Measurements from ENCODE around the gene VPS37B.
"Not testable (repeated sequence)": the region's sequence is repeated elsewhere in the genome, so short reads cannot be mapped to it uniquely, and the experiment has no call there.

The VPS37B gene, protein sequence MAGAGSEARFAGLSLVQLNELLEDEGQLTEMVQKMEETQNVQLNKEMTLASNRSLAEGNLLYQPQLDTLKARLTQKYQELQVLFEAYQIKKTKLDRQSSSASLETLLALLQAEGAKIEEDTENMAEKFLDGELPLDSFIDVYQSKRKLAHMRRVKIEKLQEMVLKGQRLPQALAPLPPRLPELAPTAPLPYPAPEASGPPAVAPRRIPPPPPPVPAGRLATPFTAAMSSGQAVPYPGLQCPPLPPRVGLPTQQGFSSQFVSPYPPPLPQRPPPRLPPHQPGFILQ

DNA sequence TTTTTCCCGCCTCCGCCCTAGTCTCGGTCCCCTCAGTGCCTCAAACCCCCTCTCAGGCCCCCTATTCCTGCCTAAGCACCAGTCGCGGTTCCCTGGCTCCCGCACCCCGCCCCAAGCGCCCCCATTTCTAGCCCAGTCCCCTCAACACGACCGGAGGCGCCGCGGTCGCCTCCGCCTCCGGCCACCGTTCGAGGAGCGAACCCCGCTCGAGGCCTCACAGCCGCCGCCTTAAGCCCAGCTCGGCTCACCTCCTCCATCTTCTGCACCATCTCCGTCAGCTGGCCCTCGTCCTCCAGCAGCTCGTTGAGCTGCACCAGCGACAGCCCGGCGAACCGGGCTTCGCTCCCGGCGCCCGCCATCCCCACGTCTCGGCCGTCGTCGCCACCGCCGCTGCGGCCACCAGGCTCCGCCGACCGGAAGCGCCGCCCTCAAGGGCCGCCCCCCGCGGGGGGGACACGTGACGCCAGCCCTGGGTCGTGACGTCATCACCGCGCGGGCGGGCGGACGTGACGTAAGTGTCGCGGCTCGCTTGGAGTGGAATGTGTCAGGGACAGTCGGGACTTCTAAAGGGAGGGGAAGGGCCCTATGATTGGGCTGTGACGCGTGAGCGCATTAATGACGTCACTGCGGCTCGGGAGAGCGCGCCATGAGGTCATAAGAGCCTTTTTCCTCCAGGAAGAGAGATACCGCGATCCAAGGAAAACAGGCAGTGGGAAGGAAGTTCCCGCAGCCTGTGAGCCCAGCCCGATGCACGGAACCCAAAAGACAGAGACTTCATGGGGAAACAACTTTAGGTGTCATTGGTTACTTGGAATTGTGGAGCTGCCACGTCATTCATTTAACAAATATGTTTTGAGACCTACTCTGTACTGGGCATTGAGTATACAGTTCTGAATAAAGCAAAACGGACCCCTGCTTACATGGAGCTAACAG, at the start of gene VPS37B:
Gene VPS37B (minus strand): TSS at position 421 of the 933 bp plus-strand sequence. CDS start 62 bp downstream, at position 359.
- peak; percentile 100 for DNase-seq

DNA sequence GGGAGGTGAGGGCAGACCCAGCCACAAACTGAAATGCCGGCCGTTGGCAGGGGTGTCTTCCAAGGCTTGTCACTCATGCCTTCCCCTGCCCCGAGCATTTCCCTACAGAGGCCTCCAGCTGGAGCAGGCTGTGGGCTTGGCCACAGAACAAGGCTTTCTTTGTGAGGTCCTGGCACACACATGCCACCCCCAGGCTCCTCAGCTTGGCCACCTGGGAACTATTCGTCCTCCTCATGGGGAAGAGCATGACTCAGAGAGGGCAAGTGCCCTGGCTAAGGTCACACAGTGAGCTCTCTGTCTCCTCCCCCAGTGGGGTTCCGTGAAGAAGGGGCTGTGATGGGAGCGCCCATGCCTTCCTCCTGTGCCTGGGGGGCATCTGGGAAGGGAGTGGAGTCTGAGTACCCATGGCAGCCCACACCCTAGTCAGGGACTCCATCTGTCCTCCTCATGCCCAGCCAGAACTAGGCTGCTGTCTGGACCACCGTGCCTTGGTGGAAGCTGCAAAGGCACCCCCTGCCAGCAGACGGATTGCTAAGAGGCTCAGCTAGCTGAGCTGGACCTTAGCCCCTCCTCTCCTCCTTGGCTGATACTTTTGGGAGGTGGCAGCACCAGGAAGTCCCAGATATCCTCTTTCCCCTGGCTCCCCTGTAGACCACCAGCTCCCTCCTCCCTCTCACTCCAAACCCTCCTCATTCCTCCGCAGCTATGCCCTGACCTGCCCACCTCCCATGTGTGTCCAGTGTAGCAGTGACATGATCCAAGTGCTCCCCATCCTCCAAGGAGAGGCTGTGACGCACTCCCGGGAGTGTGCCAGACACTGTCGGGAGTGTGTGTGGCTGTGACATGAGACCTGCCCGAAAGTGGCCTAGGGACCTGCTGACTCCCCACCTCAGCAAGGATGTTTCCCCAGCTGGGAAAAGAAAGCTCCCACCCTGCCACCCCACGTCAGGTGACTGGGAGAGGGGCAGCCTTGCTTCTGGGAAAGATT, 49.0 kb upstream of the VPS37B start:
- peak; percentile 100 for DNase-seq

DNA sequence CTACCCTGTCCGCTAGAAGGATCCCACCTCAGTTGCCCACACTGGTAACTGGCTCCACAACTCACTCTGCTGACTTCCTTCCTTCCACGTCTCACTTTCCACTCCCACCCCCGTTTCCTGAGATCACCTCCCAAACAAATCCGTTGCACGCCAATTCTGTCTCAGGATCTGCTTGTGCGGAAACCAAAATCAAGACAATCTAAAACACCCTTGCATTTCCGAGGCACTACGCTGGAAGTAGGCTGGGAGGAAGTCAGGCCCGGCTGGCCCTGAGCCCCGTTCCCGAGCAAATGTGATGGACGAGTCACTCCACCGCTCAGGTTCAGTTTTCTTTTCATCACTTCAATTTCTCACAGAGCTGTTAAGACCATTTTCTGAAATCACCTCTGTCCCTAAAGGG, 47.3 kb upstream of the VPS37B start:
- DNase-seq = no peak

DNA sequence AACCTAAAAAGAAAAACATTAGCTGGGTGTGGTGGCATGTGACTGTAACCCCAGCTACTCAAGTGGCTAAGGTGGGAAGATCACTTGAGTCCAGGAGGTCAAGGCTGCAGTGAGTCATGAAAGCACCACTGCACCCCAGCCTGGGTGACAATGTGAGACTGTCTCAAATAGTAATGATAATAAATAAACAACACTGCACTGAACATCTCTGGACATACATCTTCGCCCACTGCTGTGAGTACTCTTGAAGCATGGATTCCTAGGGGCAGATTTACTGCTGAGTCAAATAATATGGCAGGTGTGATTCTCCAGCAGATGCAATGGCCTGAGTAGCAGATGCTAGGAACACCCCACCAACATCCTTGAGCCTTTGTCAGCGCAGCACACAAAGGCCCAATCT, 46.7 kb upstream of the VPS37B start:
- no peak for DNase-seq

DNA sequence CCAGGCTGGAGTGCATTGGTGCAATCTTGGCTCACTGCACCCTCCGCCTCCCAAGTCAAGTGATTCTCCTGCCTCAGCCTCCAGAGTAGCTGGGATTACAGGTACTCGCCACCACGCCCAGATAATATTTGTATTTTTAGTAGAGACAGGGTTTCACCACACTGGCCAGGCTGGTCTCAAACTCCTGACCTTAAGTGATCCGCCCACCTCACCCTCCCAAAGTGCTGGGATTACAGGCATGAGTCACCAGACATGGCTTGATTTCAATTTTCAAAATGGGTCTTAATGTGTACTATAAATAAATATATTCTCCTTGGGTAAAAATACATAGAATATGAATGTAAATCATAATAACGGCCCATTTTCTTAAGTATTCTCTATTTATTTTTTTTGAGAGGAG, 45.4 kb upstream of the VPS37B start:
- not testable (repeated sequence) for DNase-seq

DNA sequence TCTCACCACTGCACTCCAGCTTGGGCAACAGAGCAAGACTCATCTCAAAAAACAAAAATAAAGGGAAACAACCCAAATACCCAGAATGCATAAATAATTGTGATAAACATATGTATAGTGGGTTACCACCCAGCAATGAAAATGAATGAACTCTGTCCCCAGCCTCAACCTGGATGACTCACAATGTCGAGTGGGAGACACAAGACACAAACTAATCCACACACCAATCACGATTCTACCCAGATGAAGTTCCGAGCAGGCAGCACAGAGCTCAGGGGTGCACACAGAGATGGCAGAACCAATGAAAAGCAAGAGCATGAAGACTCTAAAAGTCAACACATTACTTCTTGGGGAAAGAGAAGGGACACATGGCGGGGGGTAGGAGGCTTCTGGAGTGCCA, 43.2 kb upstream of the VPS37B start:
- DNase-seq = no peak

DNA sequence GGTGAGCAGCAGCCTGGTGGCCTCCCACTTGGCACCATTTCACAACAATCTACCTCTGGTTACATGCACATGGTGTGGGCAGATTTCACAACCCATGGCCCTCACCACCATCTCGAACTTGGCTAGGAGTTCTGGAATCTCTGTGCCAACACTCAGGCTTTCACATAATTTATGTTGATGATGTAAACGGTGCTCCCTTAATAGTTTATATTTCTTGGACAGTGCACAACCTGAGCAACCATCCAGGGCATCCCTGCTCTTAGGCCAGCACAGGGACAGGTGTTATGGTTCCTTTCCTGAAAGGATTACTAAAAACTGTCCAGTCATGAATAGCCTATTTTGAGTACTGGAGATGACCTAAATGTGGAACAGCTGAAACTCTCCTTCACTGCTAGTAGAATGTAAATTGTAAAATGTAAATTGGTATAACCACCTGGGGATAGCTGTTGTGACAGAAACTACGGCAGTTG, 41.7 kb upstream of the VPS37B start:
- DNase-seq = no peak

DNA sequence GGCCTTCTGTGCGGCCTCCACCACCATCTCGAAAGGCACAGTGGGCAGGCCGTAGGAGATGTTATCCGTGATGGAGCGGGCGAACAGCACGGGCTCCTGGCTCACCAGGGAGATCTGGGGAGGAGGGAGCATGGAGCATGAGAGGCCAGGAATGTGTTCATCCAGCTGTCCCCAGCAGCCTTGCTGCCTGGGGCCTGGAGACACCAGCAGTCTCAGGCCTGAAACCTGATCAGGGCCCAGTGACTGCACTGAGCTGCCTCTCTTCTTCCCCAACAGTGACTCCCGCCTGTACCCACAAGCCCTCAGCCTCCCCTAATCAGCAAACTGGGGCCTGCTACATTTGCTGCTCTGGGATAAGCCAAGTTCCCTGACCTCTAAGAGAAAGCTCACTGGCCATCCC, 39.4 kb upstream of the VPS37B start:
- no peak for DNase-seq

DNA sequence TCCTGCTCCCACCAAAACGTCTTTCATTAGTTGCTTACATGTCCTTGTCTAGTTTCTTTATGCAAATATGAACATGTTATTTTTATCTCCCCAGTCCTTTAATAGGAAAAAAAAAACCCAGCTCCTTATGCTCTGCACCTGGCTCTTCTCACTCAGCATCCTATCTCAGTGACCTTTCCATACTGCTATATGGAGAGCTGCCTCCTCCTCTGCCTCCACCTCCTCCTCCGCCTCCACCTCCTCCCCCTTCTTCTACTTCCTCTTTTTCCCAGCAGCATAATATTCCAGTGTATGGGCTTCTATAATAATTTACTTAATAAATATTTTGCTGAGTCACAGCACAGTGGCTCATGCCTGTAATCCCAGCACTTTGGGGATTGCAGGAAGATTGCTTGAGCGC, 38.8 kb upstream of the VPS37B start:
- no peak for DNase-seq

DNA sequence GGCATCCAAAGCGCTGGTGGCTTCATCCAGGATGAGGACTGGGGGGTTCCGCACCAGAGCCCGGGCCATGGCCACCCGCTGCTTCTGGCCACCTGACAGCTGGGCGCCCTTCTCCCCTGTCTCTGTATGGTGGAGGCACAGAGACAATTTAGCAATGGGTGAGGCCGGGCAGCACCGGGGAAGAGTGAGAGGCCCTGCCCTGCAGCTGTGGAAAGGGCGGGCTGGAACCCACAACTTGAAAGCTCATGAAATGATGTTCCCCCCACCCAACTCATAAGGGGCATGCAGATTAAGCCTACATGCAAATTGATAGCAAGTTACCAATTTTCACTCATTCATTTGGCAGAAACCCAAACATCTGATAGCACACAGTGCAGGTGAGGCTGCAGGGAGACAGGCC, 36.3 kb upstream of the VPS37B start:
- DNase-seq = no peak

DNA sequence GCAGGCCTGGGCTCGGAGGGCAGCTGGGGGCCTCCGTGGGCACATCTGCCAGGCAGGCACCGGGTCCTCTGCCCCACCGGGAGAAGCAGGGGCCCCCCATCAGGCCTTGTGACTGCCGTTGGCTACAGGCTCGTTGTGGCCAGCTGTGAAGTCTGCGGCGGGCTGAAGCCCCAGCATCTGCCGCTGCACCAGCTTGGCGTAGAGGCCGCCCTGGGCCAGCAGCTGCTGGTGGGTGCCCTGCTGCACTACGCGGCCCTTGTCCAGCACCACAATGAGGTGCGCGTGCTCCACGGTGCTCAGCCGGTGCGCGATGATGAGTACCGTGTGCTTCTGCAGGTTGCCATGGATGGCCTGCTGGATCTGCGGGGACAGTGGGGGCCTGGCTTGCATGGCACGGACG, 33.9 kb upstream of the VPS37B start:
- no peak for DNase-seq

DNA sequence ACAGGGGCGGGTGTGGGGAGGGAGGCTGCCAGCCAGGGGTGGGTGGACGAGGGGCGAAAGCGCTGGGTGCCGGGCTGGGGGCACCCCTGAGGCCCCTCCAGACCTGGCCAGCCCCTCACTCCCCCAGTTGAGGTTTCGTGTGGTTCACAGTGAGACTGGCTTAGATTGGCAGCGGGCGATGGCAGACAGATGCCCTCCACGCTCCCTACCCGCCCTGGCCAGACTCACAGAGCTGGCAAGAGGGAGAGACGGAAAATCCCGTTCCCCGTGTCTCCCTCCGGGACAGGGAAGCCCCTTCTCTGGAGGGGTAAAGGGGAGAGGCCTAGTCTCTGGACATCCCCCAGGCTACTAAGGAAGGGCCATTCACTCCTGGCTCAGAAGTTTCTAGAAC, 33.2 kb upstream of the VPS37B start:
- no peak for DNase-seq

DNA sequence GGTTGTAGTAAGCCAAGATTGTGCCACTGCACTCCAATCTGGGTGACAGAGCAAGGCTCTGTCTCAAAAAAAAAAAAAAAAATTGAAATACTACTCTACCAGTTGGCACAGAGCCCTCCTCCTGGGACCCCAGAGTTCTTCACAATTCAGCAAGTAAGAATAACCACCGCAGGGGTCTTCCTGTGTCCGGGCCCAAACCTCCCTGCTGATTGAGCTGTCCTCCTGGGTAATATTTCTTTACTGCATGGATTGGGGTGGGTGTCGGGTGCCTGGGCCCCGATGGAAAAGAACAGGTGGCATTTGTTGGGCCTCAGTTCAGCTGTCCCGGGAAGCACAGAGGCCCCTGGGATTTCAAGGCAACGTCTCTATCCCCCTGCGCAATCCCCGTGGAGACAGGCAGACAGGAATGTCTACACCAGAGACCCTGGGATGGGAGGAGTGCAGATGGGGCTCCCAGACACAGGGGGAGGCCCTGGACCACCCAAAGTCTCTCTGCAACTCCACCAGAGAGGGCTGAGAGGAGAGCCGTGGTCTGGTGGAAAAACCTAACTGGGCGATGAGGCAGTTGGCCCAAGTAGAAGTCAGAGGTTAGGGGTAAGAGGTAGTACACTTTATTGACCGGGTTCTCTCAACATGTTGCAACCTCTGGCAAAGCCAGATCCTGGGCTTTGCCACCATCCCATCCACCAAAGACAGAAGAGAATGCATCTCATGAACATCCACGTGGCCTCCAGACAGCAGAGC, 32.7 kb upstream of the VPS37B start:
- no peak for DNase-seq

DNA sequence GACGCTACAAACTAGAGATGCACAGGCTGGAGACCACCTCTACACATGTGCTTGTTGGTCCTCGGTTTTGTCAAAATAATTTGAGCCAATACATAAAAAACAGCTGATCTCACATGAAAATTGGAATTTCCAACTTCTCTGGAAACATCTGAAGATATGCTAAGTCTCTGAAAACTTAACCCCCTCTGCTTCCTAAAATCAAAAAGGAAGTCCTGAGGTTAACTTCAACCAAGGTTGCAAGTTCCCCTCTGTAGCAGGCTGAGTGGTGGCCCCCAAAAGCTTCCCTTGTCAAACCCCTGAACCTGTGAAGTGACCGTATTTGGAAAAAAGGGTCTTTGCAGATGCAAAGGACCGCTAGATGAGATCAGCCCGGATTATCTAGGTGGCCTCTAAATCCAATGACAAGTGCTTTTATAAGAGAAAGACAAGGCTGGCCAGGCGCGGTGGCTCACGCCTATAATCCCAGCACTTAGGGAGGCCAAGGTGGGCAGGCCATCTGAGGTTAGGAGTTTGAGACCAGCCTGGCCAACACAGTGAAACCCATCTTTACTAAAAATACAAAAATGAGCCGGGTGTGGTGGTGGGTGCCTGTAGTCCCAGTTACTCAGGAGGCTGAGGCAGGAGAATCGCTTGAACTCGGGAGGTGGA, 32.0 kb upstream of the VPS37B start:
- no peak for DNase-seq

DNA sequence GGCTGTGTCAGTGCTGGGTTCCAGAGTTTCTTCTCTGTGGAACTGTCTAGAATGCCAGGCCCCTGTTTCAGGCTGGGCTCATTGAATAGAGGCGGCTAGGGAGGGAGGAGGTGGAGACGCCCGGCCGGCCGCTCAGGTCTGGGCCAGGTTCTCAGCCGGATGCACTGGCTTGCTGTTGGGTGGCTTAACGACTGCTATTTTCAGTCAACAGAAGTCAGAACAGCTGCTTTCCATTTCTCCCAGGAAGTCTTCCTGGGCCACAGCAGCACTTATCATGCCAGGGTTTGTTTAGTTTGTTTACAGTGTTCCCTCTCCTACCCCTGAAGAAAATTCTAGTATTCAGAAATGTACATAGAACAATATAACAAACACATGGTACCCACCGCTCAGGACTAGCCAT, 26.0 kb upstream of the VPS37B start:
- DNase-seq = no peak

DNA sequence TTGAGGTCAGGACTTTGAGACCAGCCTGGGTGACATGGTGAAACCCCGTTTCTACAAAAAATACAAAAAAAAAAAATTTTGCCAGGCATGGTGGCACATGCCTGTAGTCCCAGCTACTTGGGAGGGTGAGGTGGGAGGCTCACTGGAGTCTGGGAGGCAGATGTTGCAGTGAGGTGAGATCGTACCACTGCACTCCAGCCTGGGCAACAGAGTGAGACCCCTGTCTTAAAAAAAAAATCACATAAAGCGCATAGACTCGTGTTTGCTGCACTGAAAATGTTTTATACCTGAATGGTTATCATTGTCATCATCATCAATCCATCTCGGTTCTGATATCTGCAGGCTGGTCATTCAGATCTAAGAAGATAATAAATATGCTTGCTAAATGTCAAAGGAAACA, 24.8 kb upstream of the VPS37B start:
- DNase-seq = no peak

DNA sequence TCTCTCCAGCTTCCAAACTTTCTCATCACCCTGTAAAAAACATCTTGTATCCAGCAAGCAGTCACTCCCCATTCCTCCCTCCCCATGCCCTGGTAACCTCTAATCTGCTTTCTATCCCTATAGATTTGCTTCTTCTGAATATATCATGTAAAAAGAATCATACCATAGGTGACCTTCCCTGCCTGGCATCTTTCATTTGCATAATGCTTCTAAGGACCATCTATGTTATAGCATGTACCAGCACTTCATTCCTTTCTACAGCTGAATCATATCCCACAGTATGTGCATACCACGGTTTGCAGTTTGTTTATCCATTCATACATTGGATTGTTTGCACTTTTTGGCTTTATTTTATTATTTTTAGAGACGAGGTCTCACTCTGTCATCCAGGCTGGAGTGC, 22.9 kb upstream of the VPS37B start:
- no peak for DNase-seq

DNA sequence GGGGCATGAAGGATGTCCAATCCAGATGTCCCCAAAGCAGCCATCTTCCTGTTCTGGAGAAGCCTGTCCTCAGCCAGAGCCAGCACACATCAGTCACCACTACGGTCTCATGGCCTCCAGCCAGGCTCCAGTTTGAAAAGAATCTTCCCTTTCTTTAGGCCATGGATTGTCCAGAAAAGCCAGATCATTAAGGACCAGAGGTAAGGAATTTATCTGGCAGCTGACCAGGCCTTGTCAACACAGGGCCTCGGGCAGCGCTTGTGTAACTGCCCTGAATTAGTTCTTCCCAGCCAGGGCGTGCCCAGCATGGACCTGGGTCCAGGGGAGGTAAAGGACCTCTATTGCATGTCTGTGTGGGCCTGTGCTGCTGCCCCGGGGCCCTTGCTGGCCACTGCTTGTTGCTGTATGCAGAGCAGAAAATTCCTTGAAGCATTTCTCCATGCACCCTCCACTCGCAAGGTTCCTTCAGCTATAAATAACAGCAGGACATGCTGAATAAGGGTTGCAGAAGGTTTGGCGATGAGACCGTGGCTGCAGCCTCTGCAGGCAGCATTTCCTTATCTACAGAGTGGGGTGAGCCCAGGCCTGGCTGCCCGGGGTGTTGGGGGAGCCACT, 21.7 kb upstream of the VPS37B start:
- peak; percentile 96 for DNase-seq

DNA sequence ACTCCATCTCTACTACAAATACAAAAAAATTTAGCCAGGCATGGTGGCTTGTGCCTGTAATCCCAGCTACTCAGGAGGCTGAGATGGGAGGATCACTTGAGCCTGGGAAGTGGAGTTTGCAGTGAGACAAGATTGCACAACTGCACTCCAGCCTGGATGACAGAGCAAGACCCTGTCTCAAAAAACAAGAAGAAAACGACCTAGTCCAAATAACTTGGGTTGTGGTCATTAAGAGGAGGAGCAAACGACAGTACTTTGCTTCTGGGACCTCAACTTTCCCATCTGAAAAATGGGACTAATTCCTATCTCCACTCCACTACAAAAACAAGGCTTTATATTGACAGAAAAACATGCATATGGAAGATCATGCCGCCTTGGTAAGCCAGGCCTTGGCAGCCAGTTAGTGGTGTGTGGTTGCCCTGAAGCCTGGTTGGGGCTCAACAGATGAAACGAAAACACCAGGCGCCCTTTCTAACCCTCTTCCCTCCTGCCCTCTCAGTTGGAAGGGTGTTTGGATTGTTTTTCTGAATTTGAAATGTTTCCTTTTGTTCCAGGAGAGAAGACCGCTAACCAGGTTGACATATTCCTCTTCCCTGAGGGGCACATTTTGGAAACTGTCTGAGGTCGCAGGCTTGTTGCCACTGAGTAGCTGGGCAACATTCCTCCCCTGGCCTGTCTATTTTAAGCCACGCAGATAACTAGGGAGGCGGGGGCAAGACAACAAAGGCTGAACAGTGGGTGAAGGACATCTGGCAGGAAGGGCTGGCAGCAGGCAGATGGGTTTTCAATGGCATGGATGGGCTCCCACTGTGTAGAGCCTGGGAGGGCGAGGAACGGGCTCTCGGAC, 13.7 kb upstream of the VPS37B start:
- no peak for DNase-seq

DNA sequence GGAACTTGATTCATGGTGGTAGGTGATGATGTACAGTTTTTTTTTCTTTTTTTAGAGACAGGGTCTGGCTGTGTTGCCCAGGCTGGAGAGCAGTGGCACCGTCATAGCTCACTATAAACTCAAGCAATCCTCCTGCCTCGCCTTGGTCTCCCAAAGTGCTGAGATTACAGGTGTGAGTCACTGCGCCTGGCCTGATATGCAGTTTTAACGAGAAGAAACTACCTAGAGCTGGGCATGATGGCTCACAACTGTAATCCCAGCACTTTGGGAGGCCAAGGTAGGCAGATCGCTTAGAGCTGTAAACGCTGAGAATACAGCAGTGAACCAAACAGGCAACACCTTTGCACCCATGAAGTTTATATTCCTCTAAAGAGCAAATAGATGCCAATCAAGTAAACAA, 13.0 kb upstream of the VPS37B start:
- no peak for DNase-seq

Data from T1000 (cell line).